ENCODE results near the gene PIM2. TPM values are rescaled to one million over a fixed set of nuclear protein-coding genes. Genes with fewer than 3 reads are reported as not detected.

Gene PIM2
- total RNA-seq, result 1 to 10 TPM; 3.6 to 6.6 (median 5.7) TPM
- polyA plus RNA-seq, result 4.3 TPM
- long read RNA-seq, donor 1, transcript PIM2-201 (6 exons, 2,075 nt), result major isoform, 13 of 17 reads
- long read RNA-seq, donor 1, partial matches to known transcripts, result 3 of 17 reads
- long read RNA-seq, donor 1, other reads (novel, unspliced or antisense), result 1 of 17 reads
- long read RNA-seq, donor 2, partial matches to known transcripts, result 0 of 4 reads
- long read RNA-seq, donor 2, other reads (novel, unspliced or antisense), result 1 of 4 reads
- long read RNA-seq, donor 3, transcript PIM2-201 (6 exons, 2,075 nt), result major isoform, 6 of 10 reads
- long read RNA-seq, donor 3, partial matches to known transcripts, result 2 of 10 reads
- long read RNA-seq, donor 3, other reads (novel, unspliced or antisense), result 2 of 10 reads
- long read RNA-seq, donor 4, transcript PIM2-201 (6 exons, 2,075 nt), result major isoform, 8 of 9 reads
- long read RNA-seq, donor 4, partial matches to known transcripts, result 0 of 9 reads
- long read RNA-seq, donor 4, other reads (novel, unspliced or antisense), result 1 of 9 reads

DNA sequence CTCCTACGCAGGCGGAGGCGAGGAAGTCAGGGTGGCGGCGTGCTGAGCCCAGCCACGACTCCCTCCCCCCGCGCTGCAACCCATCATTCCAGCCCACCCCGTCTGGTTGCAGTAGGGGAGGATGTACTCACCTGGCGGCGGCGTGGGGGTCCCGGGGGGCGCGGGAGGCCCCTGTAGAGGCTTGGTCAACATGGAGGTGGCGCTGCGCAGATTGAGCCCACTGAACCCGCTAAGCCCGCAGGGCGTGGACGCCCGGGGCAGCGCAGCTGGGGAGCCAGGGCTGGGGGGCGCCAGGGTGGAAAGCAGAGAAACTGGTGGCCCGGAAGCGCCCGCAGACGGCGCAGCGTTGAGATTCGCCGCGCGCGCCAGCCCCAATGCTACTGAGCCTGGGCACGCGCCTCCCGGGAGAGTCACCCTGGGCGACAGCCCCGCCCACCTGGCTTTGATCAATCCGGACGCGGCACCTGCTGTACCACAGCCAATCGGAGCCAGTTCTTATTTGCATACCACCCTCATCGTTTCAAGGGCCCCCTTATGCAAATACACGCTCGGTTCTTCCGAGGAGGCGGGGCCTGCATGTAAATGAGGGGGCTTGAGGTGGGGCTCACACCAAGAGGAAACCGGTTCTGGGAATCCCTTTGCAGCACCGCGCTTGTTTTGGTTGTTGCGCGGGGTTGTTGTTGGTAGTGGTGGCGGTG lies at the start of gene PIM2:
Gene PIM2 (minus strand): TSS at position 382 of the 698 bp plus-strand sequence. CDS start 190 bp downstream, at position 192.
- H3K4me3 ChIP-seq (ENCODE audit: low read length), result peak within 1 kb of the TSS; percentile 53
- ATAC-seq, result peak; percentile 88 to 89
- intact Hi-C loops (cut with DNase I), result no loop called here
- peak; percentile 88 to 95 (median 95) for DNase-seq
- H3K27ac ChIP-seq (ENCODE audit: low read length), result peak within 1 kb of the TSS; percentile 82
- H3K4me1 ChIP-seq (ENCODE audit: control insufficient read depth, insufficient read depth, low read length), result no peaks in the 10 kb centered on the region
- no peaks in the 10 kb centered on the region for H3K9me3 ChIP-seq (ENCODE audit: control insufficient read depth, low read length)
- WGBS, result under 1% methylated on average over 55 of the region's 55 CpGs
- H3K27me3 ChIP-seq (ENCODE audit: control insufficient read depth, insufficient read depth), result no peaks in the 10 kb centered on the region

DNA sequence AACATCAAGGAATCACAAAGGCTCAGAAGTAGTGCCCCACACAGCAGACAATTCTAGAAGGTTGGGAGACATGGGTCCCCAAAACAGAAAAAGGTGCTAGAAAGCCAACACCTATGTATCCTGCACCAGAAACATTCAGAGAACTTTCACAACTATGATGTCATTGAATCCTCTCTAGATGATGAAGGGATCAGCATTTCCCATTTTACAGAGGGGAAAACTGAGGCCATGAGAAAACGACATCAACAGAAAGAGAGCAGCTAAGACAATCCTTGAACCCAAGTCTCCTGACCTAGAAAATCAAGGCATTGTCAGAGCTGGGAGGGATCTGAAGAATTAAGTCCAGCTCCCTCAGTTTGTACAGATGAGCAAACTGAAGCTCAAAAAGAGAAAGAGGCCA lies 49.6 kb upstream of the PIM2 start:
- ATAC-seq (no peak), DNase-seq (no peak)
- H3K9me3 ChIP-seq (ENCODE audit: control insufficient read depth, low read length), result no peaks in the 10 kb centered on the region
- H3K4me3 ChIP-seq (ENCODE audit: low read length), result no peak overlapping the region
- intact Hi-C loops (cut with DNase I), result no loop called here
- H3K4me1 ChIP-seq (ENCODE audit: control insufficient read depth, insufficient read depth, low read length), result no peaks in the 10 kb centered on the region
- H3K27me3 ChIP-seq (ENCODE audit: control insufficient read depth, insufficient read depth), result no peaks in the 10 kb centered on the region
- WGBS, result 84% methylated on average over 1 of the region's 1 CpG
- no peak overlapping the region for H3K27ac ChIP-seq (ENCODE audit: low read length)

GRCh38 chrX:48966796-48967579 lies 48.2 kb upstream of the PIM2 start:
- Histone ChIP-seq H3K27ac (ENCODE audit: low read length) (no peak overlapping the region), H3K4me1 (ENCODE audit: control insufficient read depth, insufficient read depth, low read length) (no peaks in the 10 kb centered on the region), H3K27me3 (ENCODE audit: control insufficient read depth, insufficient read depth) (no peaks in the 10 kb centered on the region), H3K9me3 (ENCODE audit: control insufficient read depth, low read length) (no peaks in the 10 kb centered on the region), H3K4me3 (ENCODE audit: low read length) (no peak overlapping the region)
- no peak for DNase-seq
- ATAC-seq, result no peak
- WGBS, result 88% methylated on average over 15 of the region's 15 CpGs
- intact Hi-C loops (cut with DNase I), result no loop called here

GRCh38 chrX:48965959-48966358 lies 47.1 kb upstream of the PIM2 start:
- H3K9me3 ChIP-seq (ENCODE audit: control insufficient read depth, low read length), result no peaks in the 10 kb centered on the region
- ATAC-seq, result no peak
- intact Hi-C loops (cut with DNase I), result no loop called here
- no peaks in the 10 kb centered on the region for H3K4me1 ChIP-seq (ENCODE audit: control insufficient read depth, insufficient read depth, low read length)
- no peak overlapping the region for H3K4me3 ChIP-seq (ENCODE audit: low read length)
- 93% methylated on average over 14 of the region's 14 CpGs for WGBS
- DNase-seq, result peak in 1 of 3 donors; percentile 40
- H3K27ac ChIP-seq (ENCODE audit: low read length), result no peak overlapping the region
- no peaks in the 10 kb centered on the region for H3K27me3 ChIP-seq (ENCODE audit: control insufficient read depth, insufficient read depth)

- Histone ChIP-seq H3K9me3 (ENCODE audit: control insufficient read depth, low read length) (no peaks in the 10 kb centered on the region), H3K27ac (ENCODE audit: low read length) (peak overlapping the region; percentile 73), H3K4me3 (ENCODE audit: low read length) (no peak overlapping the region), H3K4me1 (ENCODE audit: control insufficient read depth, insufficient read depth, low read length) (no peaks in the 10 kb centered on the region), H3K27me3 (ENCODE audit: control insufficient read depth, insufficient read depth) (no peaks in the 10 kb centered on the region)
- intact Hi-C loops (cut with DNase I), result no loop called here
- WGBS, result 34% methylated on average over 5 of the region's 5 CpGs
- ATAC-seq, result peak; percentile 49 to 51
- peak; percentile 60 to 80 (median 61) for DNase-seq
Measured at GRCh38 chrX:48961585-48962091, 42.8 kb upstream of the PIM2 start.

DNA sequence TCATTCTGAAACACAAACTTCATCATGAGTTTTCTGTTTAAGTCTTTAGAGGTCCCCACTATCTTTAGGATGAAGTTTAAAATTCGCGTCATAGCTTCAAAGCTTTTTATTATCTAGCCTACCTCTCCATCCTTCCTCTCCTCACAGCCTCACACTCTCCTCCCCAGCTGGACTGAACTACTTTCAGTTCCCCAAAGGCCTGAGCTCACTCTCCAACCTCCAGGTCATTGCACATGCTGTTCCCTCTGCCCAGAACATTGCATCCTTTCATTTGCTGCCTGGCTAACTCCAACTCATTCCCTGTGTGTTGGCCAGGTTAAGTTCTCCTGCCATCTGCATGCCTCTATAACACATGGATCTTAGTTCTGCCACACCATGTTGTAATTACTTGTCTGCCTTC lies 41.5 kb upstream of the PIM2 start:
- Histone ChIP-seq H3K4me3 (ENCODE audit: low read length) (no peak overlapping the region), H3K9me3 (ENCODE audit: control insufficient read depth, low read length) (no peaks in the 10 kb centered on the region), H3K27ac (ENCODE audit: low read length) (no peak overlapping the region), H3K4me1 (ENCODE audit: control insufficient read depth, insufficient read depth, low read length) (peaks cover 3% of the 10 kb centered on the region), H3K27me3 (ENCODE audit: control insufficient read depth, insufficient read depth) (no peaks in the 10 kb centered on the region)
- 85% methylated on average over 2 of the region's 2 CpGs for WGBS
- ATAC-seq, result no peak
- no peak for DNase-seq
- intact Hi-C loops (cut with DNase I), result no loop called here

- ATAC-seq, result peak; percentile 1 to 2
- DNase-seq, result peak; percentile 62 to 78 (median 77)
- Histone ChIP-seq H3K4me1 (ENCODE audit: control insufficient read depth, insufficient read depth, low read length) (peaks cover 8% of the 10 kb centered on the region), H3K4me3 (ENCODE audit: low read length) (peak overlapping the region; percentile 55), H3K9me3 (ENCODE audit: control insufficient read depth, low read length) (no peaks in the 10 kb centered on the region), H3K27ac (ENCODE audit: low read length) (peak overlapping the region; percentile 99), H3K27me3 (ENCODE audit: control insufficient read depth, insufficient read depth) (no peaks in the 10 kb centered on the region)
- WGBS, result under 1% methylated on average over 21 of the region's 21 CpGs
- intact Hi-C loops (cut with DNase I), result no loop called here
Measured at GRCh38 chrX:48958635-48959094, 39.8 kb upstream of the PIM2 start.

GRCh38 chrX:48957827-48958634 lies 39.2 kb upstream of the PIM2 start:
- ATAC-seq, result peak; percentile 95
- Histone ChIP-seq H3K27ac (ENCODE audit: low read length) (peak overlapping the region; percentile 100), H3K27me3 (ENCODE audit: control insufficient read depth, insufficient read depth) (no peaks in the 10 kb centered on the region), H3K4me3 (ENCODE audit: low read length) (peak overlapping the region; percentile 75), H3K4me1 (ENCODE audit: control insufficient read depth, insufficient read depth, low read length) (peaks cover 12% of the 10 kb centered on the region), H3K9me3 (ENCODE audit: control insufficient read depth, low read length) (no peaks in the 10 kb centered on the region)
- DNase-seq, result peak; percentile 96 to 98 (median 97)
- WGBS, result under 1% methylated on average over 62 of the region's 66 CpGs
- intact Hi-C loops (cut with DNase I), result no loop called here

- Histone ChIP-seq H3K9me3 (ENCODE audit: control insufficient read depth, low read length) (no peaks in the 10 kb centered on the region), H3K27me3 (ENCODE audit: control insufficient read depth, insufficient read depth) (no peaks in the 10 kb centered on the region), H3K4me3 (ENCODE audit: low read length) (peak within 1 kb of the TSS; percentile 75), H3K27ac (ENCODE audit: low read length) (peak within 1 kb of the TSS; percentile 100), H3K4me1 (ENCODE audit: control insufficient read depth, insufficient read depth, low read length) (peaks cover 12% of the 10 kb centered on the region)
- intact Hi-C loops (cut with DNase I), result no loop called here
- 0% methylated on average over 52 of the region's 53 CpGs for WGBS
- ATAC-seq (peak; percentile 5 to 23), DNase-seq (peak in 2 of 3 donors; percentile 68 to 87)
Measured at GRCh38 chrX:48957477-48957826, 38.6 kb upstream of the PIM2 start, which contains the start of gene OTUD5. Gene OTUD5 (minus strand): TSS chrX:48957607. CDS start chrX:48957570, 37 bp downstream.
